Measurements from ENCODE around the gene B4GALT2. TPM values are rescaled to one million over a fixed set of nuclear protein-coding genes. Genes with fewer than 3 reads are reported as not detected.

B4GALT2 gene
- total and polyA plus RNA-seq, 2 of the 8 experiments (the other 6 are each of a cell fraction or from before 2014, with no cell fraction given): 56.5 to 121 TPM

DNA sequence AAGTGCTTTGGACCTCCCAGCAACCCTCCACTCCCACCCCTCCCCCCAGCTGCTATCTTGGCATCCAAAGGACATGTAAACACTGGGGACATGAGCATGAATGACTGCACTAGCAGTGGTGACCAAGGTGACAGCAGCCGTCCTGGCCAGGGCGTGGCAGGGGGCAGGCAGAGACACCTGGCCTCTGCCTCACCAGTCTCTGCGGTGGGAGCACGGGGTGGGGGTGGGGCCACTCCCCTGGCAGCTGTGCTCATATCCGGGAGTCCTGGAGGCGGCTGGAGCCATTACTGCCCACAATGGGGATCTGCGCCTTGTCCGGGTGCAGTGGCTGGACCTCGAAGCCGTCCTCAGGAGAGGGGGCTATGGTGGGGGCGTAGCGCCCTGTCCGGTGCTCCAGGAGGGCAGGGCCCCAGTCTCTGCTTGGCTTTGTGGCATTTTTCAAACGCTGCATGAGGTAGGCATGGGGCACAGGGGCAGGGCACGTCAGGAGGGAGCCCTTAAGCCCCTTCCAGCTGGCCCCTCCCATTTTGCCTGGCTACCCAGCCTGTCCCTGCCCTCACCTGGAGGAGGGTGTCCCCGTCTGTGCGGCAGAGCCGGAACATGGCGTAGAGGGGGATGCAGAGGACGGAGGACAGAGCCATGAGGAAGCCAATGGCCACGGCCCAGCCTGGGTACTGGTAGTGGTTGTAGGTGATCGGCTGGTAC, 18.4 kb downstream of the B4GALT2 start:
- Histone ChIP-seq H4K5ac (ENCODE audit: insufficient read length, low read depth, low read length) (no peak overlapping the region), H2BK15ac (ENCODE audit: low read length) (no peak overlapping the region), H3K23me2 (ENCODE audit: low read depth, low read length) (0 out of 2 replicates have a peak, but pooled peaks cover under 1% of the 10 kb centered on the region), H2BK5ac (ENCODE audit: low read depth, low read length) (no peak overlapping the region), H3K4me2 (ENCODE audit: insufficient read depth in 1 of 2, low read depth in 2 of 2, low read length in 2 of 2) (no peak overlapping the region), H3K79me2 (ENCODE audit: control insufficient read depth in 1 of 2, insufficient read depth in 2 of 2, low read length in 2 of 2) (no peaks in the 10 kb centered on the region), H3K23ac (ENCODE audit: insufficient read length) (no peak overlapping the region), H2BK20ac (ENCODE audit: low read length) (no peak overlapping the region), H4K8ac (ENCODE audit: extremely low read depth, insufficient read depth, low read length) (no peak overlapping the region), H3K27me3 (replicated peaks in 1 of 4; ENCODE audit: control insufficient read depth in 3 of 4, extremely low read depth in 1 of 4, insufficient read depth in 3 of 4, low read length in 3 of 4) (no peaks in the 10 kb centered on the region), H3K4me1 (replicated peaks in 1 of 4; ENCODE audit: control insufficient read depth in 3 of 4, insufficient read depth in 4 of 4, low read length in 3 of 4) (peaks cover 0 to 2% (median 0%) of the 10 kb centered on the region in 4 experiments; a peak in 4 of 7 replicates), H4K91ac (replicated peaks; ENCODE audit: insufficient read length, low read length) (no peak overlapping the region), H2BK120ac (replicated peaks; ENCODE audit: low read depth, low read length) (no peak overlapping the region), H3K27ac (ENCODE audit: low read depth, low read length) (no peak overlapping the region), H3K4ac (replicated peaks; ENCODE audit: insufficient read length, low read depth, low read length) (no peak overlapping the region), H3K36me3 (ENCODE audit: control insufficient read depth in 2 of 4, insufficient read depth in 4 of 4, low read length in 3 of 4) (peaks cover 0 to 11% (median 8%) of the 10 kb centered on the region in 4 experiments; a peak in 5 of 8 replicates), H4K20me1 (replicated peaks in 1 of 2; ENCODE audit: control insufficient read depth in 1 of 2, insufficient read depth in 2 of 2, low read length in 2 of 2) (peaks cover 2% of the 10 kb centered on the region in 2 experiments), H2BK12ac (ENCODE audit: low read depth, low read length) (no peak overlapping the region), H3K14ac (ENCODE audit: insufficient read length) (no peak overlapping the region), H3K56ac (replicated peaks; ENCODE audit: insufficient read length, low read depth, low read length) (no peak overlapping the region), H3K4me3 (ENCODE audit: extremely low read depth in 1 of 4, insufficient read depth in 2 of 4, low read depth in 3 of 4, low read length in 4 of 4) (no peak overlapping the region), H2AK5ac (ENCODE audit: low read depth, low read length) (no peak overlapping the region), H3K9me3 (ENCODE audit: insufficient read depth in 2 of 2, low read depth in 1 of 2, low read length in 1 of 2) (no peaks in the 10 kb centered on the region), H3K79me1 (ENCODE audit: low read depth, low read length) (no peaks in the 10 kb centered on the region), H2AFZ (ENCODE audit: low read length) (no peak overlapping the region), H3K9ac (replicated peaks in 1 of 4; ENCODE audit: extremely low read depth in 1 of 4, low read depth in 3 of 4, low read length in 3 of 4) (no peak overlapping the region), H3K18ac (ENCODE audit: extremely low read depth, low read length) (no peak overlapping the region)
- 92% methylated on average over 17 of the region's 22 CpGs; no CpG with 5 or more reads in 1 of the 2 experiments for WGBS, 2 experiments (ENCODE audit: extremely low coverage in 1 of 2, insufficient coverage in 1 of 2, insufficient read length in 1 of 2, insufficient replicate concordance in 2 of 2, low coverage in 1 of 2, low lambda C conversion rate in 2 of 2, missing lambda C conversion rate in 1 of 2)
- no peak for FAIRE-seq
- no peak for DNase-seq (ENCODE audit: low read depth in 1 of 2, low spot score in 2 of 2)
- POLR2A ChIA-PET (ENCODE audit: partially characterized antibody): interaction anchor here (1.0 to 27.1 kb wide), 4 partner anchors 17 to 50 kb away, joined by 3 to 544 read pairs (median 4); partner anchors contain the start of gene SLC6A9
- CTCF ChIA-PET (ENCODE audit: partially characterized antibody): interaction anchor here (0.9 to 21.8 kb wide), 6 partner anchors 9 to 50 kb away, joined by 3 to 478 read pairs (median 4); no protein-coding TSS in a partner anchor
- TF ChIP-seq NRF1 (IDR thresholded peaks at IDR 0.05; ENCODE audit: low read depth, low read length): no peak
- no peak for TF ChIP-seq JUND (IDR thresholded peaks at IDR 0.05; ENCODE audit: low read length)
- no peak for TF ChIP-seq RAD21 (IDR thresholded peaks at IDR 0.05 in 1 of 2, conservative IDR thresholded peaks at IDR 0.05 in 1 of 2; ENCODE audit: low read depth in 2 of 2, low read length in 2 of 2)
- no peak for TF ChIP-seq FOSL1 (IDR thresholded peaks at IDR 0.05; ENCODE audit: insufficient read depth, low read depth, low read length)
- TF ChIP-seq TEAD4 (IDR thresholded peaks at IDR 0.05; ENCODE audit: low read depth, low read length): no peak
- TF ChIP-seq SIX5 (IDR thresholded peaks at IDR 0.05; ENCODE audit: low read depth, low read length): no peak
- no peak for TF ChIP-seq RBBP5 (IDR thresholded peaks at IDR 0.05; ENCODE audit: borderline replicate concordance, low read depth, low read length)
- TF ChIP-seq HDAC6 (IDR thresholded peaks at IDR 0.05; ENCODE audit: low read depth, low read length): no peak
- no peak for TF ChIP-seq RFX5 (IDR thresholded peaks at IDR 0.05; ENCODE audit: borderline replicate concordance, low read depth, low read length)
- TF ChIP-seq PHF8 (conservative IDR thresholded peaks at IDR 0.05; ENCODE audit: low read depth, low read length): no peak
- no peak for TF ChIP-seq SUZ12 (IDR thresholded peaks at IDR 0.05; ENCODE audit: low read length)
- TF ChIP-seq EZH2 (IDR thresholded peaks at IDR 0.05; ENCODE audit: low read depth, low read length, severe bottlenecking): no peak

All from H1 (cell line).